Activated CD4-positive, alpha-beta T cell treated with anti-CD3 and anti-CD28 coated beads, Interleukin-2, amount 50 U/mL, for 4 hours (primary cell): ENCODE results near the gene LRFN4.

Experiments
- DNase-seq, 2 experiments: peaks; one replicate each; pipeline ENCODE4 v3.0.0-alpha.2; 2020

LRFN4 gene

GRCh38 chr11:66892911-66893310 lies 36.0 kb downstream of the LRFN4 start:
- no peak for DNase-seq

- no peak for DNase-seq
These were observed 37.3 kb downstream of the LRFN4 start for GRCh38 chr11:66894141-66894540.

GRCh38 chr11:66901964-66902390 lies 45.1 kb downstream of the LRFN4 start:
- no peak for DNase-seq

GRCh38 chr11:66902486-66903177 lies 45.8 kb downstream of the LRFN4 start:
- no peak for DNase-seq

GRCh38 chr11:66904055-66904454 lies 47.2 kb downstream of the LRFN4 start:
- DNase-seq, result no peak

GRCh38 chr11:66904561-66904960 lies 47.7 kb downstream of the LRFN4 start:
- DNase-seq, result no peak

GRCh38 chr11:66904981-66905521 lies 48.2 kb downstream of the LRFN4 start:
- no peak for DNase-seq

GRCh38 chr11:66905631-66906030 lies 48.8 kb downstream of the LRFN4 start:
- DNase-seq, result no peak

- DNase-seq, result no peak
These were observed 49.3 kb downstream of the LRFN4 start for GRCh38 chr11:66906061-66906733.

- DNase-seq, result no peak
These were observed 51.1 kb downstream of the LRFN4 start for GRCh38 chr11:66907751-66908630.

GRCh38 chr11:66909181-66909580 lies 52.3 kb downstream of the LRFN4 start:
- no peak for DNase-seq

- no peak for DNase-seq
These were observed 53.2 kb downstream of the LRFN4 start for GRCh38 chr11:66910016-66910415.
